IMR-90 (cell line): ENCODE data around the gene F13A1. TPM values are rescaled to one million over a fixed set of nuclear protein-coding genes. Genes with fewer than 3 reads are reported as not detected.

Experiments used
- ATAC-seq: fragments of 200-7000 bp; cut with Tn5 transposase; 2 replicates; pipeline ENCODE4 v1.9.1; 2020; ENCODE audit warnings: low read depth, mild to moderate bottlenecking, moderate library complexity
- BruUV-seq: library from RNA; stranded (reverse); fragments of 400-500 nt; replicated peaks from 2 replicates; lab custom pipeline; 2021; lab: Mats Ljungman, UMichigan
- CTCF ChIA-PET: fragments of 300-600 bp; formaldehyde crosslinking; extraction: SDS; loops from one replicate; lab custom pipeline; 2021; ENCODE audit warnings: antibody characterized with exemption; lab: Yijun Ruan, JAX
- POLR2A ChIA-PET: fragments of 300-600 bp; sonication (Branson Sonifier 250); formaldehyde crosslinking; loops from one replicate; lab custom pipeline; 2022; ENCODE audit warnings: antibody characterized with exemption; ENCODE audit not compliant: unreplicated experiment; lab: Charles Lee
- DNase-seq: peaks from one replicate; pipeline ENCODE4 v3.0.0; 2013
- H2AFZ ChIP-seq: replicated peaks from 2 replicates; pipeline ENCODE3; 2013; ENCODE audit warnings: low read length, mild to moderate bottlenecking; ENCODE audit not compliant: poor library complexity
- H2AK5ac ChIP-seq: 2 replicates; pipeline ENCODE4 v1.6.1; 2013; ENCODE audit warnings: low read depth, low read length, inconsistent platforms
- H2AK9ac ChIP-seq: replicated peaks from 2 replicates; pipeline ENCODE3; 2013; ENCODE audit warnings: mild to moderate bottlenecking, low read depth, low read length, moderate library complexity; ENCODE audit not compliant: poor library complexity
- H2BK120ac ChIP-seq: 2 replicates; pipeline ENCODE4 v1.6.1; 2013; ENCODE audit warnings: low read depth, low read length, inconsistent platforms
- H2BK15ac ChIP-seq: 3 replicates; pipeline ENCODE4 v1.6.1; 2013; ENCODE audit warnings: low read depth, low read length, inconsistent platforms
- H2BK20ac ChIP-seq: 2 replicates; pipeline ENCODE4 v1.6.1; 2013; ENCODE audit warnings: low read depth, mild to moderate bottlenecking, inconsistent platforms, low read length, moderate library complexity
- H2BK5ac ChIP-seq: 2 replicates; pipeline ENCODE4 v1.6.1; 2013; ENCODE audit warnings: mild to moderate bottlenecking, low read depth, low read length, inconsistent platforms; ENCODE audit not compliant: poor library complexity, severe bottlenecking
- H3K14ac ChIP-seq: replicated peaks from 2 replicates; pipeline ENCODE4 v1.6.1; 2013; ENCODE audit warnings: low read depth, low read length, inconsistent platforms
- H3K18ac ChIP-seq: 2 replicates; pipeline ENCODE4 v1.6.1; 2013; ENCODE audit warnings: low read depth, low read length, control low read depth
- H3K23ac ChIP-seq: 2 replicates; pipeline ENCODE4 v1.6.1; 2013; ENCODE audit warnings: low read depth, low read length, inconsistent platforms
- H3K27ac ChIP-seq: 2 replicates; pipeline ENCODE4 v1.5.1; 2013; ENCODE audit warnings: mild to moderate bottlenecking, control low read depth, low read length; ENCODE audit not compliant: insufficient read depth
- H3K27me3 ChIP-seq: 2 replicates; pipeline ENCODE4 v1.6.1; 2013; ENCODE audit warnings: low read length; ENCODE audit not compliant: control insufficient read depth, insufficient read depth
- H3K36me3 ChIP-seq: 2 replicates; pipeline ENCODE4 v1.6.1; 2013; ENCODE audit warnings: low read length, mixed read lengths; ENCODE audit not compliant: control insufficient read depth, insufficient read depth
- H3K4ac ChIP-seq: 2 replicates; pipeline ENCODE4 v1.6.1; 2013; ENCODE audit warnings: low read depth, low read length, inconsistent platforms
- H3K4me1 ChIP-seq: 2 replicates; pipeline ENCODE4 v1.6.1; 2013; ENCODE audit warnings: low read length, mixed read lengths; ENCODE audit not compliant: control insufficient read depth, insufficient read depth
- H3K4me2 ChIP-seq: 2 replicates; pipeline ENCODE4 v1.6.1; 2013; ENCODE audit warnings: low read depth, mild to moderate bottlenecking, control low read depth, low read length, moderate library complexity
- H3K4me3 ChIP-seq: 2 replicates; pipeline ENCODE4 v1.5.1; 2013; ENCODE audit warnings: low read depth, mild to moderate bottlenecking, control low read depth, low read length, moderate library complexity; ENCODE audit not compliant: insufficient read depth
- H3K56ac ChIP-seq: 2 replicates; pipeline ENCODE4 v1.6.1; 2013; ENCODE audit warnings: low read length, inconsistent platforms; ENCODE audit not compliant: insufficient read depth; ENCODE audit errors: extremely low read depth
- H3K79me1 ChIP-seq, 2 experiments: 2 replicates each; pipeline ENCODE4 v1.6.1; 2013; ENCODE audit warnings: low read length in 2 of 2, inconsistent platforms in 1 of 2, low read depth in 1 of 2
- H3K9ac ChIP-seq: 2 replicates; pipeline ENCODE4 v1.6.1; 2013; ENCODE audit warnings: low read depth, low read length, control low read depth
- H3K9me1 ChIP-seq: 2 replicates; pipeline ENCODE4 v1.6.1; 2013; ENCODE audit warnings: low read length, inconsistent platforms; ENCODE audit not compliant: insufficient read depth
- H3K9me3 ChIP-seq: 2 replicates; pipeline ENCODE4 v1.6.1; 2013; ENCODE audit warnings: low read length; ENCODE audit not compliant: control insufficient read depth, insufficient read depth
- H4K20me1 ChIP-seq: 2 replicates; pipeline ENCODE4 v1.6.1; 2013; ENCODE audit warnings: low read length, inconsistent platforms; ENCODE audit not compliant: insufficient read depth
- H4K5ac ChIP-seq: 2 replicates; pipeline ENCODE4 v1.6.1; 2013; ENCODE audit warnings: mild to moderate bottlenecking, low read depth, low read length, control low read depth
- H4K8ac ChIP-seq, 2 experiments: 2 replicates each; pipeline ENCODE4 v1.6.1; 2013; ENCODE audit warnings: low read depth in 2 of 2, low read length in 2 of 2, control low read depth in 1 of 2, inconsistent platforms in 1 of 2
- H4K91ac ChIP-seq: 2 replicates; pipeline ENCODE4 v1.6.1; 2013; ENCODE audit warnings: low read depth, low read length, inconsistent platforms; ENCODE audit not compliant: insufficient read depth
- CHD1 ChIP-seq: IDR thresholded peaks from 2 replicates; pipeline ENCODE4 v1.6.1; 2012; ENCODE audit warnings: low read depth, low read length, improper control_type of control experiment
- MAFK ChIP-seq: IDR thresholded peaks from 2 replicates; pipeline ENCODE4 v1.6.1; 2012; ENCODE audit warnings: low read depth, low read length, improper control_type of control experiment
- MXI1 ChIP-seq: IDR thresholded peaks from 2 replicates; pipeline ENCODE4 v1.6.1; 2012; ENCODE audit warnings: low read depth, mild to moderate bottlenecking, low read length, moderate library complexity, borderline replicate concordance
- POLR2A ChIP-seq: IDR thresholded peaks from 2 replicates; pipeline ENCODE4 v1.6.1; 2012; ENCODE audit warnings: mild to moderate bottlenecking, low read depth, low read length
- SMC3 ChIP-seq: fragments of 150-350 bp; IDR thresholded peaks from 2 replicates; pipeline ENCODE4 v1.6.1; 2016; ENCODE audit warnings: low read depth, mild to moderate bottlenecking, antibody characterized with exemption, low read length, moderate library complexity
- WGBS, 2 experiments: methylation state at CpG; one replicate each; pipeline versions ENCODE4 v1.1.5 to v1.1.7; 2013; ENCODE audit warnings: missing lambda C conversion rate in 2 of 2; ENCODE audit not compliant: insufficient read length in 1 of 2; ENCODE audit errors: extremely low coverage in 2 of 2; 5-methylcytosine and 5-hydroxymethylcytosine counted together
- dilution Hi-C: fragments of 300-500 bp; cut with HindIII; formaldehyde crosslinking; loops from one replicate; pipeline ENCODE4 v1.14.3; 2018; ENCODE audit warnings: low sequenced_read_pairs; ENCODE audit not compliant: unreplicated experiment
- in situ Hi-C: fragments of 300-500 bp; cut with MboI; formaldehyde crosslinking; loops from 3 replicates; pipeline ENCODE4 v1.14.3; 2019; ENCODE audit warnings: low sequenced_read_pairs, inconsistent platforms, mixed read lengths
- intact Hi-C: fragments of 100-400 bp; cut with micrococcal nuclease; formaldehyde crosslinking; loops from 2 replicates; pipeline ENCODE4 v1.10.0; 2022
- polyA plus RNA-seq, 3 experiments: library from polyadenylated mRNA; depleted of rRNA; stranded (reverse); fragments of >200 nt; gene quantifications; 2 replicates each; pipeline ENCODE4 v1.2.3, GENCODE V29; 2012; ENCODE audit warnings: low replicate concordance in 1 of 3
- total RNA-seq: library from RNA; depleted of rRNA; stranded (reverse); fragments of >200 nt; gene quantifications from 2 replicates; pipeline ENCODE4 v1.2.3, GENCODE V29; 2012

The F13A1 gene
- total and polyA plus RNA-seq, 2 of the 4 experiments (the other 2 are of a cell fraction): not detected

DNA sequence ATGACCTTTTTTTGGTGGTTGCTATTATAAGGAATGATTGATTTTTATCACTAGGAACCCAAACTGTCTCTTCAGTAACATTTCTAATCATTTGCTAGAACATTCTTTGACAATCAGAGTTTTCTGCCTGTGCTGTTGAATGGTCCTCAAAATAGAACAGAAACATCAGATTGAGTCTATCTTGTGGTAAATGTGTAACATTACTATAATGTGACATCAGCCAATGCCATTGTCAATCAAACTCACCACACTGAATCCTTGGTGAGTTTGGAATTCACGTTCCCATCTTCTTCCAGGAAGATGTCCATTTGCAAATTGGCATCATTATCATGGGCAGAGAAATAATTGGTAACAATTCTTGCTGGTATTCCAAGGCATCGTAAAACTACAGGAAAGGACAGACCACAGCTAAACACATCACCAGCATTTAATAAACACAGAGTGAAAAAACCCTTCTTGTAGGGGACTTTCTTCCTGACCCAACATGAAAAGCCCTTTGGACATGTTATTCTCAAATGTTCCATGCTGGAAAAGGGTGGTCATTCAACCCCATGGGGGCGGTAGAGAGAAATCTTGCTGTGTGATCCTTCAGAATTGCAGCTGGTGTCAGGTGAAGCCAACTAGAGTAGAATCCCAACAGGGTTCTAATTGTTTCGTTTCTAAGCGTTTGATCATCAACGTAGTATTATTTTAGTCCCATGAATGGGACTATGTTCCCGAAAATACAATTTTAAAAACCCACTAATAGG lies 98.5 kb downstream of the F13A1 start:
- Histone ChIP-seq H2BK15ac (no peak overlapping the region), H4K8ac (no peak overlapping the region), H3K23ac (no peak overlapping the region), H3K4me3 (no peak overlapping the region), H3K4me1 (no peaks in the 10 kb centered on the region), H3K56ac (no peak overlapping the region), H2AFZ (no peak overlapping the region), H3K27me3 (no peaks in the 10 kb centered on the region), H2AK9ac (no peak overlapping the region), H4K91ac (no peak overlapping the region), H3K9me3 (peaks cover 17% of the 10 kb centered on the region), H2BK120ac (no peak overlapping the region), H4K5ac (no peak overlapping the region), H3K9me1 (no peaks in the 10 kb centered on the region), H3K27ac (no peak overlapping the region), H3K14ac (no peak overlapping the region), H4K20me1 (no peaks in the 10 kb centered on the region), H2BK5ac (no peak overlapping the region), H2BK20ac (no peak overlapping the region), H3K4me2 (no peak overlapping the region), H3K4ac (no peak overlapping the region), H3K36me3 (no peaks in the 10 kb centered on the region), H3K79me1 (no peaks in the 10 kb centered on the region), H3K18ac (no peak overlapping the region), H3K9ac (no peak overlapping the region), H2AK5ac (no peak overlapping the region)
- CTCF ChIA-PET: no interaction called here
- DNase-seq (no peak), ATAC-seq (no peak)
- intact Hi-C loops (no loop called here), dilution Hi-C loops (no loop called here), in situ Hi-C loops (no loop called here)
- POLR2A ChIA-PET: no interaction called here
- no TSS peak for BruUV-seq
- no CpG with 5 or more reads among the region's 7 CpGs for WGBS, 2 experiments
- no peak for TF ChIP-seq SMC3
- no peak for TF ChIP-seq MAFK
- TF ChIP-seq MXI1: no peak
- no peak for TF ChIP-seq CHD1
- no peak for TF ChIP-seq POLR2A
